ENCODE measurements around the gene LGALS3BP.
"Not testable (repeated sequence)": the region's sequence is repeated elsewhere in the genome, so short reads cannot be mapped to it uniquely, and the experiment has no call there.

LGALS3BP gene

GRCh38 chr17:79024901-79025737 is 45.4 kb upstream of the LGALS3BP start:
- TF ChIP-seq, protein P1, sequence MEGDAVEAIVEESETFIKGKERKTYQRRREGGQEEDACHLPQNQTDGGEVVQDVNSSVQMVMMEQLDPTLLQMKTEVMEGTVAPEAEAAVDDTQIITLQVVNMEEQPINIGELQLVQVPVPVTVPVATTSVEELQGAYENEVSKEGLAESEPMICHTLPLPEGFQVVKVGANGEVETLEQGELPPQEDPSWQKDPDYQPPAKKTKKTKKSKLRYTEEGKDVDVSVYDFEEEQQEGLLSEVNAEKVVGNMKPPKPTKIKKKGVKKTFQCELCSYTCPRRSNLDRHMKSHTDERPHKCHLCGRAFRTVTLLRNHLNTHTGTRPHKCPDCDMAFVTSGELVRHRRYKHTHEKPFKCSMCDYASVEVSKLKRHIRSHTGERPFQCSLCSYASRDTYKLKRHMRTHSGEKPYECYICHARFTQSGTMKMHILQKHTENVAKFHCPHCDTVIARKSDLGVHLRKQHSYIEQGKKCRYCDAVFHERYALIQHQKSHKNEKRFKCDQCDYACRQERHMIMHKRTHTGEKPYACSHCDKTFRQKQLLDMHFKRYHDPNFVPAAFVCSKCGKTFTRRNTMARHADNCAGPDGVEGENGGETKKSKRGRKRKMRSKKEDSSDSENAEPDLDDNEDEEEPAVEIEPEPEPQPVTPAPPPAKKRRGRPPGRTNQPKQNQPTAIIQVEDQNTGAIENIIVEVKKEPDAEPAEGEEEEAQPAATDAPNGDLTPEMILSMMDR (IDR thresholded peaks at IDR 0.05; ENCODE audit: low read depth, low read length, missing control alignments): no peak
- no peak for DNase-seq (ENCODE audit: low read depth)
- in situ Hi-C loops (cut with HindIII; ENCODE audit: low sequenced_read_pairs): no loop called here
- peak overlapping the region; percentile 56 for H3K4me3 ChIP-seq (ENCODE audit: low read depth, low read length)

GRCh38 chr17:79023886-79024771 is 44.4 kb upstream of the LGALS3BP start, which contains the start of gene C1QTNF1:
TSS of gene C1QTNF1 (plus strand) at chr17:79024169. CDS start at chr17:79043969, 19,800 bp downstream.
- in situ Hi-C loops (cut with HindIII; ENCODE audit: low sequenced_read_pairs): no loop called here

GRCh38 chr17:79023180-79023705 is 43.5 kb upstream of the LGALS3BP start:
- in situ Hi-C loops (cut with HindIII; ENCODE audit: low sequenced_read_pairs): no loop called here

More at GRCh38 chr17:79023886-79024771, 44.4 kb upstream of the LGALS3BP start, which contains the start of gene C1QTNF1:
- no peak for DNase-seq (ENCODE audit: low read depth)
- TF ChIP-seq, protein P1 (IDR thresholded peaks at IDR 0.05; ENCODE audit: low read depth, low read length, missing control alignments): peak; percentile 27
- H3K4me3 ChIP-seq (ENCODE audit: low read depth, low read length): peak within 1 kb of the TSS; percentile 56

GRCh38 chr17:79022507-79022991 is 42.8 kb upstream of the LGALS3BP start:
- no peak overlapping the region for H3K4me3 ChIP-seq (ENCODE audit: low read depth, low read length)
- in situ Hi-C loops (cut with HindIII; ENCODE audit: low sequenced_read_pairs): no loop called here
- DNase-seq (ENCODE audit: low read depth): no peak
- TF ChIP-seq, protein P1 (IDR thresholded peaks at IDR 0.05; ENCODE audit: low read depth, low read length, missing control alignments): no peak

More at GRCh38 chr17:79023180-79023705, 43.5 kb upstream of the LGALS3BP start:
- TF ChIP-seq, protein P1 (IDR thresholded peaks at IDR 0.05; ENCODE audit: low read depth, low read length, missing control alignments): no peak
- no peak for DNase-seq (ENCODE audit: low read depth)
- H3K4me3 ChIP-seq (ENCODE audit: low read depth, low read length): no peak overlapping the region

DNA sequence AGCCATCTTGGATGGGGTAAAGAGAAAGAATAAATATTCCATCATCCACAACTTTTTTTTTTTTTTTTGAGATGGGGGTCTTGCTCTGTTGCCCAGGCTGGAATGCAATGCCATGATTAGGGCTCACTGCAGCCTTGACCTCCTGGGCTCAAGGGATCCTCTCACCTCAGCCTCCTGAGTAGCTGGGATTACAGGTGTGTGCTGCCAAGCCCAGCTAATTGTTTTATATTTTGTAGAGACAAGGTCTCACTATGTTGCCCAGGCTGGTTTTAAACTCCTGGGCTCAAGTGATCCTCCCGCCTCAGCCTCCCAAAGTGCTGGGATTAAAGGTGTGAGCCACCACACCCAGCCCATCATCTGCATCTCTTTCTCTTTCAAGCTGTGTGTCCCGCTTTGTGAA is 42.2 kb upstream of the LGALS3BP start:
- in situ Hi-C loops (cut with HindIII; ENCODE audit: low sequenced_read_pairs); DNase-seq (ENCODE audit: low read depth); H3K4me3 ChIP-seq (ENCODE audit: low read depth, low read length): not testable (repeated sequence)

DNA sequence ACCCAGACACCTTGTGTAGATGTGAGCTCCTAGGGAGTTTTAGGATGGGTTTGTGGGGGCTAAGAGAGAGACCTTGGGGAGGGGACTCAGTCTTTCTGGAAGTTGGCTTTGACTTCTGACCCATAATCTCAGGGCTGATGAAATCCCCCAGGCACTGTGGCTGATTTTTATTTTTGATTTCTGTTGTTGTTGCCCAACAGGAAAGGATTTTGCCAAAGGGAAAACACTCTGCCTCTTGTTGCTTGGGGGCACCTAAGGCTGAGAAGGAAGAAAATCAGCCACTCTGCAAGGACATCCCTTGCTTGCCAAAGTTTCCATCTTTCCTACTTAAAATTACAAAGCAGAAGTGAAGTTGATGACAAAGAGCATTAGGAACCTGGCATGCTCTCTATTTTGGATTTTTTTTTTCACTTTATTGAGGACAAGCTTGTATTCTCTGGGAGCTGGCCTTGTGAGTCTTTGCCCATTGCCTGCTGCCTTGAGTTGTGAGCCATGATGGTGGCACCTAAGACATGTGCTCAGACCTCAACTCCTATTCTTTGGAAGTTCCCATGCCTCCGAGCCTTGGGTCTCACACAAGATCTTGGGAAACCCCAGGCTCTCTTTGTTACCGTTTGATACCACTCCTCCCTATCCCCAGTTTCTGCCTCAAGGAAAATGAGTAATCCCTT is 41.0 kb upstream of the LGALS3BP start:
- no peak overlapping the region for H3K4me3 ChIP-seq (ENCODE audit: low read depth, low read length)
- TF ChIP-seq, protein P1 (IDR thresholded peaks at IDR 0.05; ENCODE audit: low read depth, low read length, missing control alignments): no peak
- in situ Hi-C loops (cut with HindIII; ENCODE audit: low sequenced_read_pairs): no loop called here
- no peak for DNase-seq (ENCODE audit: low read depth)

Data from astrocyte of the cerebellum (primary cell).